Measurements from ENCODE around the gene SATB2.

DNA sequence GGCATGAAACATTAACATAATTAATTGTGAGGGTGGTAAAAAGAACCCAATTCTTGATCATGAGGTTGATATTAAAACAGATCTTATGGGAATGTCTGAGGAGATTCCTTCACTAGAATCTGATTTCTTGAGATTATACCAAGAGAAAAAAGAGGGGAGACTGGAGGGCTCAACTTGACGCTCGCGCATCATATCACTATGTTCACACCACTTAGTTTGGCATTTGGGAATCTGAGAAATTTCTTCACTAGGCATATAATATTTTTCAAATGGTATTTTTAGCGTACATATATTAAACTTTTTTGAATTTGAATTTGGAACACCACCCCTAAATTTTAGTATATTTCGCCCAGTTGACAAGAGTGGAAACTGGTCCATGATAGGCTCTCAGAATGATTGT is 140.1 kb downstream of the SATB2 start:
- no peak for TF ChIP-seq EZH2 (IDR thresholded peaks at IDR 0.05; ENCODE audit: borderline replicate concordance, low read depth, low read length, severe bottlenecking)
- TF ChIP-seq, protein P1, sequence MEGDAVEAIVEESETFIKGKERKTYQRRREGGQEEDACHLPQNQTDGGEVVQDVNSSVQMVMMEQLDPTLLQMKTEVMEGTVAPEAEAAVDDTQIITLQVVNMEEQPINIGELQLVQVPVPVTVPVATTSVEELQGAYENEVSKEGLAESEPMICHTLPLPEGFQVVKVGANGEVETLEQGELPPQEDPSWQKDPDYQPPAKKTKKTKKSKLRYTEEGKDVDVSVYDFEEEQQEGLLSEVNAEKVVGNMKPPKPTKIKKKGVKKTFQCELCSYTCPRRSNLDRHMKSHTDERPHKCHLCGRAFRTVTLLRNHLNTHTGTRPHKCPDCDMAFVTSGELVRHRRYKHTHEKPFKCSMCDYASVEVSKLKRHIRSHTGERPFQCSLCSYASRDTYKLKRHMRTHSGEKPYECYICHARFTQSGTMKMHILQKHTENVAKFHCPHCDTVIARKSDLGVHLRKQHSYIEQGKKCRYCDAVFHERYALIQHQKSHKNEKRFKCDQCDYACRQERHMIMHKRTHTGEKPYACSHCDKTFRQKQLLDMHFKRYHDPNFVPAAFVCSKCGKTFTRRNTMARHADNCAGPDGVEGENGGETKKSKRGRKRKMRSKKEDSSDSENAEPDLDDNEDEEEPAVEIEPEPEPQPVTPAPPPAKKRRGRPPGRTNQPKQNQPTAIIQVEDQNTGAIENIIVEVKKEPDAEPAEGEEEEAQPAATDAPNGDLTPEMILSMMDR (IDR thresholded peaks at IDR 0.05; ENCODE audit: borderline replicate concordance, extremely low read depth, low read length, poor library complexity, severe bottlenecking): no peak
